H9 (cell line): ENCODE results near the gene NXN. TPM values are rescaled to one million over a fixed set of nuclear protein-coding genes. Genes with fewer than 3 reads are reported as not detected.
A peak's percentile ranks its signal among the peaks of the same experiment; 100 is the strongest.

Experiments used
- DNase-seq: peaks from one replicate; pipeline ENCODE4 v3.0.0-alpha.2; 2017
- H2AFZ ChIP-seq: one replicate; pipeline ENCODE4 v1.6.1; 2013; ENCODE audit warnings: mild to moderate bottlenecking, low read length, control low read depth, moderate library complexity
- H2AK5ac ChIP-seq: 2 replicates; pipeline ENCODE4 v1.6.1; 2013; ENCODE audit warnings: low read length, control low read depth, mixed read lengths; ENCODE audit not compliant: insufficient read length
- H2BK120ac ChIP-seq: one replicate; pipeline ENCODE4 v1.6.1; 2013; ENCODE audit warnings: low read depth, mild to moderate bottlenecking, low read length, control low read depth, inconsistent platforms; ENCODE audit not compliant: poor library complexity, severe bottlenecking
- H2BK12ac ChIP-seq: 2 replicates; pipeline ENCODE4 v1.6.1; 2013; ENCODE audit warnings: low read length, control low read depth, mixed read lengths, low read depth; ENCODE audit not compliant: insufficient read length
- H2BK15ac ChIP-seq: 2 replicates; pipeline ENCODE4 v1.6.1; 2013; ENCODE audit warnings: low read depth, low read length, control low read depth
- H2BK20ac ChIP-seq: one replicate; pipeline ENCODE4 v1.6.1; 2013; ENCODE audit warnings: low read depth, mild to moderate bottlenecking, low read length, control low read depth, inconsistent platforms; ENCODE audit not compliant: poor library complexity, severe bottlenecking
- H2BK5ac ChIP-seq: 2 replicates; pipeline ENCODE4 v1.6.1; 2013; ENCODE audit warnings: low read length, control low read depth, mixed read lengths; ENCODE audit not compliant: insufficient read length
- H3K14ac ChIP-seq: 2 replicates; pipeline ENCODE4 v1.6.1; 2013; ENCODE audit warnings: low read length, control low read depth; ENCODE audit not compliant: insufficient read depth
- H3K18ac ChIP-seq: 2 replicates; pipeline ENCODE4 v1.6.1; 2013; ENCODE audit warnings: low read depth, mild to moderate bottlenecking, mixed read lengths, low read length, control low read depth; ENCODE audit not compliant: insufficient read length
- H3K23ac ChIP-seq: 2 replicates; pipeline ENCODE4 v1.6.1; 2013; ENCODE audit warnings: low read length, control low read depth, mixed read lengths, low read depth; ENCODE audit not compliant: insufficient read length
- H3K23me2 ChIP-seq: 2 replicates; pipeline ENCODE4 v1.6.1; 2013; ENCODE audit warnings: low read depth, mild to moderate bottlenecking, mixed read lengths, low read length, control low read depth; ENCODE audit not compliant: insufficient read length, poor library complexity, severe bottlenecking
- H3K27ac ChIP-seq: 2 replicates; pipeline ENCODE4 v1.5.1; 2013; ENCODE audit warnings: low read length, control low read depth, mixed read lengths, low read depth; ENCODE audit not compliant: insufficient read length
- H3K27me3 ChIP-seq: 2 replicates; pipeline ENCODE4 v1.6.1; 2013; ENCODE audit warnings: low read length, control low read depth, inconsistent platforms; ENCODE audit not compliant: insufficient read depth
- H3K4ac ChIP-seq: 2 replicates; pipeline ENCODE4 v1.6.1; 2013; ENCODE audit warnings: low read depth, mild to moderate bottlenecking, control low read depth, inconsistent platforms, low read length, moderate library complexity
- H3K4me1 ChIP-seq: 2 replicates; pipeline ENCODE4 v1.6.1; 2013; ENCODE audit warnings: low read length, control low read depth, inconsistent platforms; ENCODE audit not compliant: insufficient read depth
- H3K4me2 ChIP-seq: 2 replicates; pipeline ENCODE4 v1.6.1; 2013; ENCODE audit warnings: low read length, control low read depth, mixed read lengths; ENCODE audit not compliant: insufficient read length, insufficient read depth
- H3K56ac ChIP-seq: 2 replicates; pipeline ENCODE4 v1.6.1; 2013; ENCODE audit warnings: low read depth, mild to moderate bottlenecking, mixed read lengths, low read length, control low read depth; ENCODE audit not compliant: insufficient read length
- H3K79me1 ChIP-seq: 2 replicates; pipeline ENCODE4 v1.6.1; 2013; ENCODE audit warnings: low read depth, mild to moderate bottlenecking, moderate library complexity, low read length, control low read depth, inconsistent platforms; ENCODE audit not compliant: insufficient read depth, poor library complexity, severe bottlenecking
- H3K79me2 ChIP-seq: 2 replicates; pipeline ENCODE4 v1.6.1; 2013; ENCODE audit warnings: low read length, control low read depth, inconsistent platforms; ENCODE audit not compliant: insufficient read depth
- H3K9ac ChIP-seq: 2 replicates; pipeline ENCODE4 v1.6.1; 2013; ENCODE audit warnings: low read length, control low read depth, mixed read lengths; ENCODE audit not compliant: insufficient read length; ENCODE audit errors: extremely low read depth
- H3K9me3 ChIP-seq: one replicate; pipeline ENCODE4 v1.6.1; 2013; ENCODE audit warnings: low read depth, low read length, inconsistent platforms; ENCODE audit not compliant: control insufficient read depth
- H3T11ph ChIP-seq: one replicate; pipeline ENCODE4 v1.6.1; 2013; ENCODE audit warnings: mild to moderate bottlenecking, low read length, control low read depth, inconsistent platforms
- H4K20me1 ChIP-seq: one replicate; pipeline ENCODE4 v1.6.1; 2013; ENCODE audit not compliant: control insufficient read depth, insufficient read length, insufficient read depth
- H4K5ac ChIP-seq: 2 replicates; pipeline ENCODE4 v1.6.1; 2013; ENCODE audit warnings: low read depth, mild to moderate bottlenecking, mixed read lengths, low read length, control low read depth; ENCODE audit not compliant: insufficient read length
- H4K8ac ChIP-seq: replicated peaks from 2 replicates; pipeline ENCODE4 v1.6.1; 2013; ENCODE audit warnings: low read length, control low read depth, mixed read lengths, low read depth; ENCODE audit not compliant: insufficient read length
- H4K91ac ChIP-seq: 2 replicates; pipeline ENCODE4 v1.6.1; 2013; ENCODE audit warnings: low read depth, mild to moderate bottlenecking, moderate library complexity, mixed read lengths, low read length, control low read depth; ENCODE audit not compliant: insufficient read length
- H3K27ac Mint-ChIP-seq, 3 experiments: 2 replicates in 2 of 3; 3 replicates in 1 of 3; pipeline ENCODE4 v1.8.0; 2020 to 2021; ENCODE audit warnings: mixed read lengths in 3 of 3, mild to moderate bottlenecking in 1 of 3, moderate library complexity in 1 of 3
- H3K27me3 Mint-ChIP-seq: 2 replicates; pipeline ENCODE4 v1.8.0; 2021; ENCODE audit warnings: low read depth, mild to moderate bottlenecking, moderate library complexity, mixed read lengths
- H3K36me3 Mint-ChIP-seq, 3 experiments: 2 replicates in 2 of 3; 3 replicates in 1 of 3; pipeline ENCODE4 v1.8.0; 2020 to 2021; ENCODE audit warnings: low read depth in 3 of 3, mixed read lengths in 3 of 3; ENCODE audit not compliant: insufficient read depth in 1 of 3
- H3K4me1 Mint-ChIP-seq, 2 experiments: 2 replicates each; pipeline ENCODE4 v1.8.0; 2020; ENCODE audit warnings: mixed read lengths in 2 of 2
- H3K4me3 Mint-ChIP-seq, 2 experiments: 2 replicates in 1 of 2; 3 replicates in 1 of 2; pipeline ENCODE4 v1.8.0; 2020 to 2021; ENCODE audit warnings: mild to moderate bottlenecking in 2 of 2, mixed read lengths in 2 of 2, moderate library complexity in 1 of 2
- H3K9me3 Mint-ChIP-seq, 2 experiments: 2 replicates in 1 of 2; 3 replicates in 1 of 2; pipeline ENCODE4 v1.8.0; 2020; ENCODE audit warnings: mild to moderate bottlenecking in 2 of 2, mixed read lengths in 2 of 2, moderate library complexity in 1 of 2
- WGBS: extraction: QIAGEN DNeasy Blood & Tissue Kit; methylation state at CpG from one replicate; pipeline ENCODE4 v1.1.7; 2013; ENCODE audit warnings: missing lambda C conversion rate, low lambda C conversion rate, mixed read lengths; ENCODE audit not compliant: insufficient read length; ENCODE audit errors: extremely low coverage; 5-methylcytosine and 5-hydroxymethylcytosine counted together
- total RNA-seq: library from RNA; stranded (reverse); gene quantifications from 2 replicates; pipeline ENCODE4 v1.2.1, GENCODE V29; 2021
- TF ChIP-seq, protein P1 (sequence below): fragments of 200-600 bp; sonication (generic); conservative IDR thresholded peaks from 3 replicates; pipeline ENCODE4 v1.8.0; 2021; ENCODE audit warnings: antibody characterized with exemption, mild to moderate bottlenecking

The NXN gene
- total RNA-seq, 1 experiment from 2014 or later = 93.6 TPM

DNA sequence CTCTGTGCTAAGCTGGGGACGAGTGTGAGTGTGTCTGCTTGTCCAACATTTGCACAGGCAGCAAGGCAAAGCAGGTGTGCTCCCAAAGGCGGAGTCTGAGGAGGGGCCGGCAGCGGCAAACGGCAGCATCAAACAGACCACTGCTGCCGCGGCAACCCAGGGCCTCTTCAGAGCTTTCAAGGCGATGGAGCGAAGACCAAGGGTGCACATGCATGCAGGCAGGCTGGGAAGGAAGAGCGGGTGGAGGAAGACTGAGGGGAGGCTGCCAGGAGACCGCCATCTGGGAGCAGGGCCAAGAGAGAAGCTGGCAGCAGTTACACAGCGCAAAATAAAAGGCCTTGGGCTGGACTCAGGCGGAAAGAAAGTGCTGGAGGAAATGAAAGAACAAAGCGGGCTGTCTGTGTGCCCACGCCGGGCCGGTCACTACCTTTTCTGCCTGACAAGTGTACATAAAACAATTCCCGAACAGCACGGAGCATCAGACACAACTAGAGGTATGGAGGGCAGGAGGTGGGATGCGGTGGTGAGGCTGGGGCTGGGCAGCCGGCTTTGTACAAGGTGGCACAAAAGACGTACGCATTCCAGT lies 25.9 kb upstream of the NXN start:
- Histone ChIP-seq H2BK15ac (no peak overlapping the region), H3K18ac (no peak overlapping the region), H4K91ac (no peak overlapping the region), H4K8ac (no peak overlapping the region), H2BK12ac (no peak overlapping the region), H3K56ac (no peak overlapping the region), H3K79me1 (no peaks in the 10 kb centered on the region), H3K14ac (no peak overlapping the region; the same call in 1 of the 2 replicates), H2BK120ac (no peak overlapping the region), H3K23ac (no peak overlapping the region), H3K23me2 (no peaks in the 10 kb centered on the region), H4K5ac (no peak overlapping the region), H3K79me2 (no peaks in the 10 kb centered on the region), H3T11ph (no peak overlapping the region), H4K20me1 (no peaks in the 10 kb centered on the region), H2AK5ac (no peak overlapping the region), H3K27ac (no peak overlapping the region), H3K9me3 (no peaks in the 10 kb centered on the region), H3K4me1 (no peaks in the 10 kb centered on the region), H2BK5ac (no peak overlapping the region), H3K9ac (no peak overlapping the region), H3K4ac (no peak overlapping the region), H3K27me3 (no peaks in the 10 kb centered on the region), H2AFZ (no peak overlapping the region), H3K4me2 (no peak overlapping the region), H2BK20ac (no peak overlapping the region)
- no peak overlapping the region for H3K4me3 Mint-ChIP-seq
- no peaks in the 10 kb centered on the region; the same call in 1 of the 2 replicates for H3K27me3 Mint-ChIP-seq
- no CpG with 5 or more reads among the region's 23 CpGs for WGBS
- H3K36me3 Mint-ChIP-seq = peaks cover 5 to 40% (median 30%) of the 10 kb centered on the region in 3 experiments; a peak in 6 of 7 replicates
- TF ChIP-seq, protein P1, sequence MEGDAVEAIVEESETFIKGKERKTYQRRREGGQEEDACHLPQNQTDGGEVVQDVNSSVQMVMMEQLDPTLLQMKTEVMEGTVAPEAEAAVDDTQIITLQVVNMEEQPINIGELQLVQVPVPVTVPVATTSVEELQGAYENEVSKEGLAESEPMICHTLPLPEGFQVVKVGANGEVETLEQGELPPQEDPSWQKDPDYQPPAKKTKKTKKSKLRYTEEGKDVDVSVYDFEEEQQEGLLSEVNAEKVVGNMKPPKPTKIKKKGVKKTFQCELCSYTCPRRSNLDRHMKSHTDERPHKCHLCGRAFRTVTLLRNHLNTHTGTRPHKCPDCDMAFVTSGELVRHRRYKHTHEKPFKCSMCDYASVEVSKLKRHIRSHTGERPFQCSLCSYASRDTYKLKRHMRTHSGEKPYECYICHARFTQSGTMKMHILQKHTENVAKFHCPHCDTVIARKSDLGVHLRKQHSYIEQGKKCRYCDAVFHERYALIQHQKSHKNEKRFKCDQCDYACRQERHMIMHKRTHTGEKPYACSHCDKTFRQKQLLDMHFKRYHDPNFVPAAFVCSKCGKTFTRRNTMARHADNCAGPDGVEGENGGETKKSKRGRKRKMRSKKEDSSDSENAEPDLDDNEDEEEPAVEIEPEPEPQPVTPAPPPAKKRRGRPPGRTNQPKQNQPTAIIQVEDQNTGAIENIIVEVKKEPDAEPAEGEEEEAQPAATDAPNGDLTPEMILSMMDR = no peak
- DNase-seq = no peak
- peak overlapping the region; percentile 53 to 88 (median 67); a peak in 5 of 7 replicates for H3K27ac Mint-ChIP-seq
- H3K4me1 Mint-ChIP-seq = peaks cover 8 to 9% of the 10 kb centered on the region in 2 experiments; a peak in 3 of 4 replicates
- H3K9me3 Mint-ChIP-seq = no peaks in the 10 kb centered on the region
